BLaER1 (cell line): ENCODE measurements around the gene CDC14B.
"Not testable (repeated sequence)": the region's sequence is repeated elsewhere in the genome, so short reads cannot be mapped to it uniquely, and the experiment has no call there.

ENCODE experiments used
- H3K27ac ChIP-seq: shearing (Covaris generic); formaldehyde crosslinking; 2 replicates; pipeline ENCODE4 v1.8.1; 2022
- H3K27me3 ChIP-seq: shearing (Covaris generic); formaldehyde crosslinking; 2 replicates; pipeline ENCODE4 v1.8.1; 2022
- H3K36me3 ChIP-seq: shearing (Covaris generic); formaldehyde crosslinking; 2 replicates; pipeline ENCODE4 v1.8.1; 2022
- H3K4me1 ChIP-seq: shearing (Covaris generic); formaldehyde crosslinking; 2 replicates; pipeline ENCODE4 v1.8.1; 2022
- H3K4me2 ChIP-seq: shearing (Covaris generic); formaldehyde crosslinking; 2 replicates; pipeline ENCODE4 v1.8.1; 2022
- H3K4me3 ChIP-seq: shearing (Covaris generic); formaldehyde crosslinking; 2 replicates; pipeline ENCODE4 v1.8.1; 2022
- H3K9ac ChIP-seq: shearing (Covaris generic); formaldehyde crosslinking; 2 replicates; pipeline ENCODE4 v1.8.1; 2022
- H3K9me3 ChIP-seq: shearing (Covaris generic); formaldehyde crosslinking; 2 replicates; pipeline ENCODE4 v1.8.1; 2022
- H4K20me1 ChIP-seq: shearing (Covaris generic); formaldehyde crosslinking; 2 replicates; pipeline ENCODE4 v1.8.1; 2022
- Cebpa-rat ChIP-seq: shearing (Covaris generic); IDR thresholded peaks from 2 replicates; pipeline ENCODE4 v1.8.1; 2022

Gene CDC14B

DNA sequence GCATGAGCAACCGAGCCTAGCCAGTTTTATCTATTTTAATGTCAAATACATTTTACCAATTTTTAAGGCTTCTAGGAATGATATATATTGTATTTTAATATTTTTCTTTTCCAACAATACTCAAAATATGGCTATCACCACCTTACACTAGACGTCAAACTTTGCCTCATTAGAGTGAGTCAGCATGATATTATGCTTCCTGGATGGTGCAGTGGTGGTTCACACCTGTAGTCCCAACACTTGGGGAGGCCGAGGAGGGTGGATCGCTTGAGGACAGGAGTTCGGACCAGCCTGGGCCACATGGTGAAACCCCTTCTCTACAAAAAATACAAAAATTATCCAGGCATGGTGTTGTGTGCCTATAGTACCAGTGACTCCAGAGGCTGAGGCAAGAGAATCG, 7.3 kb upstream of the CDC14B start:
- H3K4me3 ChIP-seq, result no peak overlapping the region
- peaks cover 1% of the 10 kb centered on the region for H3K4me1 ChIP-seq
- no peak overlapping the region for H3K4me2 ChIP-seq
- H4K20me1 ChIP-seq, result no peaks in the 10 kb centered on the region
- H3K9ac ChIP-seq, result no peak overlapping the region
- no peak overlapping the region for H3K27ac ChIP-seq
- H3K36me3 ChIP-seq, result no peaks in the 10 kb centered on the region
- no peak for TF ChIP-seq Cebpa-rat
- H3K27me3 ChIP-seq, result no peaks in the 10 kb centered on the region
- H3K9me3 ChIP-seq, result no peaks in the 10 kb centered on the region

- Histone ChIP-seq H3K9ac (no peak overlapping the region), H3K27me3 (peaks cover 14% of the 10 kb centered on the region), H3K4me2 (peak overlapping the region; percentile 46), H4K20me1 (0 out of 2 replicates have a peak, but pooled peaks cover 13% of the 10 kb centered on the region), H3K27ac (no peak overlapping the region), H3K4me3 (no peak overlapping the region), H3K9me3 (peaks cover 9% of the 10 kb centered on the region), H3K4me1 (peaks cover 17% of the 10 kb centered on the region), H3K36me3 (no peaks in the 10 kb centered on the region)
- no peak for TF ChIP-seq Cebpa-rat
Measured at GRCh38 chr9:96621618-96622017, 2.0 kb upstream of the CDC14B start.

- H3K4me2 ChIP-seq, result peak overlapping the region; percentile 46
- H3K4me3 ChIP-seq, result no peak overlapping the region
Measured at GRCh38 chr9:96620832-96621269, 1.2 kb upstream of the CDC14B start.

GRCh38 chr9:96620181-96620514, 505 bp upstream of the CDC14B start:
- no peak for TF ChIP-seq Cebpa-rat
- H3K9me3 ChIP-seq, result peaks cover 9% of the 10 kb centered on the region
- peaks cover 14% of the 10 kb centered on the region for H3K27me3 ChIP-seq
- H3K4me3 ChIP-seq, result peak overlapping the region; percentile 74
- H3K36me3 ChIP-seq, result no peaks in the 10 kb centered on the region
- peak overlapping the region; percentile 83 for H3K4me2 ChIP-seq
- no peak overlapping the region for H3K27ac ChIP-seq
- no peak overlapping the region for H3K9ac ChIP-seq
- H4K20me1 ChIP-seq, result 0 out of 2 replicates have a peak, but pooled peaks cover 13% of the 10 kb centered on the region
- peaks cover 17% of the 10 kb centered on the region for H3K4me1 ChIP-seq

More at GRCh38 chr9:96620832-96621269, 1.2 kb upstream of the CDC14B start:
- peaks cover 9% of the 10 kb centered on the region for H3K9me3 ChIP-seq
- H3K36me3 ChIP-seq, result no peaks in the 10 kb centered on the region
- peaks cover 17% of the 10 kb centered on the region for H3K4me1 ChIP-seq
- TF ChIP-seq Cebpa-rat, result no peak
- no peak overlapping the region for H3K27ac ChIP-seq
- 0 out of 2 replicates have a peak, but pooled peaks cover 13% of the 10 kb centered on the region for H4K20me1 ChIP-seq
- H3K27me3 ChIP-seq, result peaks cover 14% of the 10 kb centered on the region
- no peak overlapping the region for H3K9ac ChIP-seq

- Histone ChIP-seq H3K9me3 (peaks cover 9% of the 10 kb centered on the region), H3K27ac (0 out of 2 replicates have a peak overlapping the region, but pooled peaks have one; percentile 26), H3K36me3 (no peaks in the 10 kb centered on the region), H3K4me3 (peak overlapping the region; percentile 74), H4K20me1 (0 out of 2 replicates have a peak, but pooled peaks cover 13% of the 10 kb centered on the region), H3K9ac (peak overlapping the region; percentile 68), H3K4me2 (peak overlapping the region; percentile 83), H3K27me3 (peaks cover 14% of the 10 kb centered on the region), H3K4me1 (peaks cover 17% of the 10 kb centered on the region)
- TF ChIP-seq Cebpa-rat, result no peak
Measured at GRCh38 chr9:96619124-96619465, 548 bp downstream of the CDC14B start.

- Histone ChIP-seq H4K20me1 (0 out of 2 replicates have a peak, but pooled peaks cover 13% of the 10 kb centered on the region), H3K4me1 (peaks cover 17% of the 10 kb centered on the region), H3K9ac (peak overlapping the region; percentile 68), H3K27ac (no peak overlapping the region), H3K27me3 (peaks cover 14% of the 10 kb centered on the region), H3K4me3 (peak overlapping the region; percentile 74), H3K36me3 (no peaks in the 10 kb centered on the region), H3K9me3 (peaks cover 9% of the 10 kb centered on the region), H3K4me2 (peak overlapping the region; percentile 83)
- TF ChIP-seq Cebpa-rat, result no peak
Measured at GRCh38 chr9:96618209-96619123, 1.2 kb downstream of the CDC14B start.

GRCh38 chr9:96617439-96618185, 2.0 kb downstream of the CDC14B start:
- Histone ChIP-seq H3K36me3 (no peaks in the 10 kb centered on the region), H3K4me1 (peaks cover 17% of the 10 kb centered on the region), H3K27me3 (peaks cover 14% of the 10 kb centered on the region), H3K4me3 (no peak overlapping the region), H3K9me3 (peaks cover 9% of the 10 kb centered on the region), H3K27ac (no peak overlapping the region), H4K20me1 (0 out of 2 replicates have a peak, but pooled peaks cover 13% of the 10 kb centered on the region), H3K9ac (no peak overlapping the region), H3K4me2 (no peak overlapping the region)
- no peak for TF ChIP-seq Cebpa-rat

- no peak overlapping the region for H3K9ac ChIP-seq
- no peak overlapping the region for H3K4me2 ChIP-seq
Measured at GRCh38 chr9:96616817-96617438, 2.7 kb downstream of the CDC14B start.

DNA sequence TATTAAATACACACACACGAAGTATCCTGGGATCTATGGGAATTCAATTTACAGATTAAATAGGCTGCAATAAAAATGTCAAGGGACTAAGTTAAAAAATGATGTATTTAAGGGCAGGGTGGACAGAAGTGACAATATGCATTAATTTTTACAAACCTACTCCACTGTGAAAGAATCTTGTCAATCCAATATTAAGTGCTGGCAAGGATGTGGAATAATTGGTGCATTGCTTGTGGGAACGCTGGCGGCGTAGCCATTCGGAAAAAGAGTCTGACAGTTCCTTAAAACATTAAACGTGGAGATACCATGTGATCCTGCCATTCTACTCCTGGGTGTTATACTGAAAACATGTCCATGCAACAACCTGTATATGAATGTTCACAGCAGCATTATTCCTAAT, 4.2 kb downstream of the CDC14B start:
- H3K9me3 ChIP-seq, result peaks cover 9% of the 10 kb centered on the region
- H3K4me1 ChIP-seq, result peaks cover under 1% of the 10 kb centered on the region; the same call in 1 of the 2 replicates

More at GRCh38 chr9:96616817-96617438, 2.7 kb downstream of the CDC14B start:
- TF ChIP-seq Cebpa-rat, result no peak
- H3K4me1 ChIP-seq, result peaks cover 16% of the 10 kb centered on the region
- H3K27me3 ChIP-seq, result peaks cover 14% of the 10 kb centered on the region
- no peak overlapping the region for H3K4me3 ChIP-seq
- H3K27ac ChIP-seq, result no peak overlapping the region
- 0 out of 2 replicates have a peak, but pooled peaks cover 13% of the 10 kb centered on the region for H4K20me1 ChIP-seq
- no peaks in the 10 kb centered on the region for H3K36me3 ChIP-seq
- H3K9me3 ChIP-seq, result peaks cover 9% of the 10 kb centered on the region

DNA sequence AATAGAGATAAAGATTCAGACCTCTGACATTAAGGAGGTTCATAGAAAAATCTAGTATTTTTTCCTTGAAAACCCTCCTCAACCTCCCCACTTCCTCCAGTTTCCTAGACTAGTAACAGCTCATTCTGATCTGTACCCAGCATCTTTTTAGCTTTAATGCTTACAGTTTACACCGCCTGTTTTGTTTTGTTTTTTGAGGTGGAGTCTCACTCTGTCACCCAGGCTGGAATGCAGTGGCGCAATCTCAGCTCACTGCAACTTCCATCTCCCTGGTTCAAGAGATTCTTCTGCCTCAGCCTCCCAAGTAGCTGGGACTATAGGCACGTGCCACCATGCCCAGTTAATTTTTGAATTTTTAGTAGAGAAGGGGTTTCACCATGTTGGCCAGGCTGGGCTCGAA, 5.0 kb downstream of the CDC14B start:
- H3K9ac ChIP-seq, H3K4me1 ChIP-seq, H3K27ac ChIP-seq, H3K9me3 ChIP-seq, H3K4me3 ChIP-seq, H3K4me2 ChIP-seq, H3K36me3 ChIP-seq: not testable (repeated sequence)
- Histone ChIP-seq H4K20me1 (0 out of 2 replicates have a peak, but pooled peaks cover 13% of the 10 kb centered on the region), H3K27me3 (peaks cover 14% of the 10 kb centered on the region)

More for the DNA sequence above, 4.2 kb downstream of the CDC14B start:
- Histone ChIP-seq H4K20me1 (0 out of 2 replicates have a peak, but pooled peaks cover 13% of the 10 kb centered on the region), H3K27me3 (peaks cover 14% of the 10 kb centered on the region), H3K9ac (no peak overlapping the region), H3K27ac (no peak overlapping the region), H3K36me3 (no peaks in the 10 kb centered on the region), H3K4me3 (no peak overlapping the region), H3K4me2 (no peak overlapping the region)
- TF ChIP-seq Cebpa-rat, result no peak
